ENCODE results near the gene HILPDA. TPM values are rescaled to one million over a fixed set of nuclear protein-coding genes. Genes with fewer than 3 reads are reported as not detected.
A peak's percentile ranks its signal among the peaks of the same experiment; 100 is the strongest.

HILPDA gene
- total and polyA plus RNA-seq, 12 donors: 3.0 to 16.0 (median 7.0) TPM

DNA sequence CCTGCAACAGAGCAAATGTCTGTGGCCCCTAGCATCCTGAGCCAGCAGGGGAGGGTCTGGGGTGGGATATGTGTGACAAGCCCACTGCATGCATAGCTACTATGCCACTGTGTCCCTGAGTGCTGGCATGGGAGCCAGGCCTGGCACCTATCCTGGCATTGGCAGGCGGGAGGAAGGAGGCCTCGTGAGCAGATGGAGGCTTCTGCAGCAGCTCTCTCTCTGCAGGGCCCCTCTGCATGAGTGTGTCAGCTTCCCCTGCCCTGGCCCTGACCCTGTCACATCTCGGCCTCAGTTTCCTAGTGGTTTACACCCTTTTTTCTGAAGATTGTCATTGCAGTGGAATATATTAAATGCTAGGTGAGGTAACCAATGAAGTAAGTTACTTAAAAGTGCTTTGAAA, 32.8 kb upstream of the HILPDA start:
- Histone ChIP-seq H3K27me3 (no peaks in the 10 kb centered on the region), H3K9me3 (replicated peaks in 1 of 3) (no peaks in the 10 kb centered on the region), H3K4me1 (replicated peaks in 1 of 2) (no peaks in the 10 kb centered on the region), H3K27ac (no peak overlapping the region), H3K36me3 (replicated peaks in 1 of 2) (no peaks in the 10 kb centered on the region), H3K4me3 (no peak overlapping the region)
- no peak for TF ChIP-seq POLR2A (IDR thresholded peaks at IDR 0.05)
- TF ChIP-seq, protein P1, sequence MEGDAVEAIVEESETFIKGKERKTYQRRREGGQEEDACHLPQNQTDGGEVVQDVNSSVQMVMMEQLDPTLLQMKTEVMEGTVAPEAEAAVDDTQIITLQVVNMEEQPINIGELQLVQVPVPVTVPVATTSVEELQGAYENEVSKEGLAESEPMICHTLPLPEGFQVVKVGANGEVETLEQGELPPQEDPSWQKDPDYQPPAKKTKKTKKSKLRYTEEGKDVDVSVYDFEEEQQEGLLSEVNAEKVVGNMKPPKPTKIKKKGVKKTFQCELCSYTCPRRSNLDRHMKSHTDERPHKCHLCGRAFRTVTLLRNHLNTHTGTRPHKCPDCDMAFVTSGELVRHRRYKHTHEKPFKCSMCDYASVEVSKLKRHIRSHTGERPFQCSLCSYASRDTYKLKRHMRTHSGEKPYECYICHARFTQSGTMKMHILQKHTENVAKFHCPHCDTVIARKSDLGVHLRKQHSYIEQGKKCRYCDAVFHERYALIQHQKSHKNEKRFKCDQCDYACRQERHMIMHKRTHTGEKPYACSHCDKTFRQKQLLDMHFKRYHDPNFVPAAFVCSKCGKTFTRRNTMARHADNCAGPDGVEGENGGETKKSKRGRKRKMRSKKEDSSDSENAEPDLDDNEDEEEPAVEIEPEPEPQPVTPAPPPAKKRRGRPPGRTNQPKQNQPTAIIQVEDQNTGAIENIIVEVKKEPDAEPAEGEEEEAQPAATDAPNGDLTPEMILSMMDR (IDR thresholded peaks at IDR 0.05): no peak
- no peak for DNase-seq
- intact Hi-C loops (cut with DNase I): no loop called here
- WGBS, 4 donors: 44 to 83% (median 62%) methylated on average over 1 to 3 of the region's 3 CpGs

DNA sequence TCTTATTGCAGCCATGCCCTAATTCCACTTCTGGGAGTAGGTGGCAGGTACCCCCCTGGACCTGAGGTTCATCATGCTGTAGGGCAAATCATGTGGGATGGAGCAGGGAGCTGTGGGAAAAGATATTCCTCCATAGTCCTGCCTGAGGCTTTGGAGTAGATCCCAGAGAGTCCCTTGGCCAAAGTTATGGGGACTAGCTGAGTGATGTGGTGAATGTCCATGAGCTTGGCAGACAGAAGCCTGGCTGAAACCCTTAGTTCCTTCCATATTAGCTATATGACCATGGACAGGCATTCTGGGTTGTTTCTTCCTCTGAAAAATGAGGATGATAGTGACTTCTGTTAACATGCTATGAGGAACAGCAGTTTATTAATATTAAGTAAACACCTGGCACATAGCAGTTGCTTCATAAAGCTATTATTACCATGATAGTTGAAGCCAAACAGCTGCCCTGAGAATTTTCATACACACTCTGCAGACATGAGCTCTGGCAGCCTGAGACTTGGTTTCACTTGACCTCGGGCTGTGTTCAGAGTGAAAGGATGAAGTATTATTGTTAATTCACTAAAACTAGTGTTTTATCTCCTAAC, 30.9 kb upstream of the HILPDA start:
- WGBS, 4 donors: 50 to 64% (median 59%) methylated on average over 1 of the region's 1 CpG
- Histone ChIP-seq H3K9me3 (replicated peaks in 1 of 3) (no peaks in the 10 kb centered on the region), H3K27me3 (no peaks in the 10 kb centered on the region), H3K4me3 (no peak overlapping the region), H3K36me3 (replicated peaks in 1 of 2) (no peaks in the 10 kb centered on the region), H3K27ac (no peak overlapping the region), H3K4me1 (replicated peaks in 1 of 2) (no peaks in the 10 kb centered on the region)
- no peak for DNase-seq
- no peak for TF ChIP-seq POLR2A (IDR thresholded peaks at IDR 0.05)
- TF ChIP-seq, protein P1 (IDR thresholded peaks at IDR 0.05): no peak
- intact Hi-C loops (cut with DNase I): loop anchor here in 1 of 2 donors (5.0 kb wide), 1 partner anchor 38 kb away; no protein-coding TSS in a partner anchor

DNA sequence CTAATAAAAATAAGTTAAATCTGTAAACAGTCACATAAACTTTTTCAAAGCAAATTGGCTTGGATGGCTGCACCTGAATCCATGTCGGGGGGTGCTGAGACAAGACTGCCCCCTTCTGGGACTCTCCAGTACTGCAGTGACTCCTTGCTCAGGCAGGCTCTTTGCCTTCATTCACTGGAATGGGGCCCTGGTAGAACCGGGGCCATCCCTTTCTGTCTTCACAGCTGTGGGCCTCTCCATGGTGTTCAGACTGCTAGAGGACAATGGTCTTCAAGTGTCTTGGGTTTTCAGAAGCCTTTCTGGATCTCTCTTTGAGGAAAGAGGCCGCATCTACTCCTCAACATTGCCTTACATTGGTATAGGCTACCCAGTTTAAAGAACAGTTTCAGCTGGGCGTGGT, 29.8 kb upstream of the HILPDA start:
- DNase-seq: peak; percentile 66 to 88 (median 75)
- Histone ChIP-seq H3K4me3 (no peak overlapping the region), H3K36me3 (replicated peaks in 1 of 2) (no peaks in the 10 kb centered on the region), H3K27me3 (no peaks in the 10 kb centered on the region), H3K4me1 (replicated peaks in 1 of 2) (no peaks in the 10 kb centered on the region), H3K27ac (no peak overlapping the region), H3K9me3 (replicated peaks in 1 of 3) (no peaks in the 10 kb centered on the region)
- no peak for TF ChIP-seq POLR2A (IDR thresholded peaks at IDR 0.05)
- TF ChIP-seq, protein P1 (IDR thresholded peaks at IDR 0.05): peak; percentile 79 to 91 (median 84)
- 39 to 46% (median 43%) methylated on average over 4 of the region's 4 CpGs for WGBS, 4 donors
- intact Hi-C loops (cut with DNase I): loop anchor here (2.0 to 5.0 kb wide), 2 partner anchors 35 to 36 kb away; no protein-coding TSS in a partner anchor

DNA sequence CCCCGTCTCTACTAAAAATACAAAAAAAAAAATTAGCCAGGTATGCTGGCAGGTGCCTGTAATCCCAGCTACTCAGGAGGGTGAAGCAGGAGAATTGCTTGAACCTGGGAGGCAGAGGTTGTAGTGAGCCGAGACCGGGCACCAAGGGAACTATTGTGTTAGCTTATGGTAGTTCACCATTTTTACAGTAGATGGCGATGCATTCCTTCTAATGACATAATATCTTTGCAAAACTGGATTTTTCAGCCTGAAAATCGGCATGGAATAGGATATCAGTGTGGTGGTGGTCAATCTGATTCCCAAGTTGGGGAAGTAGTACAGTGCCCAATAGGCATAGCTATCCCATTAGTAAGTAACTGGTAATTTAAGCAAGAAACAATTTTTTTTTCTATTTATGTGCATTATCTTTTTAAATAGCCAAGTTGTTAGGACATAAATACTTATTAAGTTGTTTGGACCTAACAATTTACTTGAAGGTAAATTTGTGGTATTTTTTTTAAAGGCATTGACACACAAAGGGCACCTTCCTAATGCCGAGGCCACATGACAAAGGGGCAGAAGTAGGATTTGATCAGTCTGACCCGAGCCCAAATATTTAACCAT, 28.3 kb upstream of the HILPDA start:
- WGBS, 4 donors: 10 to 15% (median 11%) methylated on average over 7 of the region's 7 CpGs
- Histone ChIP-seq H3K27ac (no peak overlapping the region), H3K4me3 (no peak overlapping the region), H3K27me3 (no peaks in the 10 kb centered on the region), H3K9me3 (replicated peaks in 1 of 3) (no peaks in the 10 kb centered on the region), H3K36me3 (replicated peaks in 1 of 2) (no peaks in the 10 kb centered on the region), H3K4me1 (replicated peaks in 1 of 2) (no peaks in the 10 kb centered on the region)
- TF ChIP-seq, protein P1 (IDR thresholded peaks at IDR 0.05): peak; percentile 57 to 96 (median 88)
- TF ChIP-seq POLR2A (IDR thresholded peaks at IDR 0.05): no peak
- intact Hi-C loops (cut with DNase I): loop anchor here (2.0 to 5.0 kb wide), 2 partner anchors 33 to 35 kb away; no protein-coding TSS in a partner anchor
- DNase-seq: peak in 3 of 7 donors; percentile 24 to 37 (median 31)
